ENCODE data around the gene ASMT.

DNA sequence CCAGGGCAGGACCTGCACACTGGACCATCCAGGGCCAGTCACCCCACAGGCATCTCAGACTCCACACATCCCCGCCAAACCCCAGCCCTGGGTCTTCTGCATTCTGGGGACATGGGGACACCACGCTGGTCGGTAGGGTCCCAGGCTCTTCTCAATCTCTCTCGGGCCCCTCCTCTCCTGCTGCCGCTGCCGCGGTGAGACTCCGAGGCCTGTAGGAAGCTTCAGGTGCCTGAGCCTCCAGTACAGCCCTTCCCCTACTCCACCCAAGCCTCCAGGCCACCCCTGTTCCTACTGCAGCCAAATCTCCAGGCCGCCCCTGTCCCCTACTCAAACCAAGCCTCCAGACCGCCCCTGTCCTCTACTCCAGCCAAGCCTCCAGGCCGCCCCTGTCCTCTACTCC lies 5.5 kb upstream of the ASMT start:
- TF ChIP-seq, protein P1, sequence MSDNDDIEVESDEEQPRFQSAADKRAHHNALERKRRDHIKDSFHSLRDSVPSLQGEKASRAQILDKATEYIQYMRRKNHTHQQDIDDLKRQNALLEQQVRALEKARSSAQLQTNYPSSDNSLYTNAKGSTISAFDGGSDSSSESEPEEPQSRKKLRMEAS (IDR thresholded peaks at IDR 0.05; ENCODE audit: low read depth, low read length): no peak
- TF ChIP-seq, protein P2, sequence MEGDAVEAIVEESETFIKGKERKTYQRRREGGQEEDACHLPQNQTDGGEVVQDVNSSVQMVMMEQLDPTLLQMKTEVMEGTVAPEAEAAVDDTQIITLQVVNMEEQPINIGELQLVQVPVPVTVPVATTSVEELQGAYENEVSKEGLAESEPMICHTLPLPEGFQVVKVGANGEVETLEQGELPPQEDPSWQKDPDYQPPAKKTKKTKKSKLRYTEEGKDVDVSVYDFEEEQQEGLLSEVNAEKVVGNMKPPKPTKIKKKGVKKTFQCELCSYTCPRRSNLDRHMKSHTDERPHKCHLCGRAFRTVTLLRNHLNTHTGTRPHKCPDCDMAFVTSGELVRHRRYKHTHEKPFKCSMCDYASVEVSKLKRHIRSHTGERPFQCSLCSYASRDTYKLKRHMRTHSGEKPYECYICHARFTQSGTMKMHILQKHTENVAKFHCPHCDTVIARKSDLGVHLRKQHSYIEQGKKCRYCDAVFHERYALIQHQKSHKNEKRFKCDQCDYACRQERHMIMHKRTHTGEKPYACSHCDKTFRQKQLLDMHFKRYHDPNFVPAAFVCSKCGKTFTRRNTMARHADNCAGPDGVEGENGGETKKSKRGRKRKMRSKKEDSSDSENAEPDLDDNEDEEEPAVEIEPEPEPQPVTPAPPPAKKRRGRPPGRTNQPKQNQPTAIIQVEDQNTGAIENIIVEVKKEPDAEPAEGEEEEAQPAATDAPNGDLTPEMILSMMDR (IDR thresholded peaks at IDR 0.05 in 2 of 3, conservative IDR thresholded peaks at IDR 0.05 in 1 of 3; ENCODE audit: control insufficient read depth in 2 of 3, extremely low read depth in 1 of 3, insufficient read depth in 1 of 3, low read depth in 3 of 3, low read length in 3 of 3): no peak
- no peak for TF ChIP-seq SP1 (IDR thresholded peaks at IDR 0.05; ENCODE audit: low read depth, low read length)
- TF ChIP-seq WRNIP1 (IDR thresholded peaks at IDR 0.05; ENCODE audit: borderline replicate concordance, low read depth, low read length): no peak
- TF ChIP-seq POLR2AphosphoS5 (IDR thresholded peaks at IDR 0.05; ENCODE audit: low read length): no peak
- no peak for TF ChIP-seq CEBPZ (IDR thresholded peaks at IDR 0.05; ENCODE audit: low read depth, low read length)
- TF ChIP-seq, protein P3, sequence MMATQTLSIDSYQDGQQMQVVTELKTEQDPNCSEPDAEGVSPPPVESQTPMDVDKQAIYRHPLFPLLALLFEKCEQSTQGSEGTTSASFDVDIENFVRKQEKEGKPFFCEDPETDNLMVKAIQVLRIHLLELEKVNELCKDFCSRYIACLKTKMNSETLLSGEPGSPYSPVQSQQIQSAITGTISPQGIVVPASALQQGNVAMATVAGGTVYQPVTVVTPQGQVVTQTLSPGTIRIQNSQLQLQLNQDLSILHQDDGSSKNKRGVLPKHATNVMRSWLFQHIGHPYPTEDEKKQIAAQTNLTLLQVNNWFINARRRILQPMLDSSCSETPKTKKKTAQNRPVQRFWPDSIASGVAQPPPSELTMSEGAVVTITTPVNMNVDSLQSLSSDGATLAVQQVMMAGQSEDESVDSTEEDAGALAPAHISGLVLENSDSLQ (IDR thresholded peaks at IDR 0.05): no peak
- no peak for TF ChIP-seq POLR2A (IDR thresholded peaks at IDR 0.05; ENCODE audit: low read depth, low read length)
- TF ChIP-seq STAT3 (IDR thresholded peaks at IDR 0.05; ENCODE audit: low read depth, low read length): no peak
- TF ChIP-seq ESRRA (IDR thresholded peaks at IDR 0.05; ENCODE audit: low read length): no peak
